Stomach (tissue), 4 donors: Measurements from ENCODE around the gene CINP.

Experiments used
- POLR2A ChIP-seq, 4 donors: fragments of 450-650 bp; IDR thresholded peaks; one replicate each; pipeline ENCODE4 v1.6.1; 2016; ENCODE audit warnings: antibody characterized with exemption in 4 of 4, control low read depth in 2 of 4, mild to moderate bottlenecking in 1 of 4, moderate library complexity in 1 of 4
- TF ChIP-seq, protein P1 (sequence below), 7 experiments: fragments of 450-650 bp in 4 of 7; fragments of 200-600 bp in 3 of 7; sonication (generic) in 3 of 7; IDR thresholded peaks; one replicate each; pipeline ENCODE4 v1.5.1; 2016 to 2019; ENCODE audit warnings: antibody characterized with exemption in 7 of 7, control low read depth in 2 of 7, mild to moderate bottlenecking in 1 of 7

DNA sequence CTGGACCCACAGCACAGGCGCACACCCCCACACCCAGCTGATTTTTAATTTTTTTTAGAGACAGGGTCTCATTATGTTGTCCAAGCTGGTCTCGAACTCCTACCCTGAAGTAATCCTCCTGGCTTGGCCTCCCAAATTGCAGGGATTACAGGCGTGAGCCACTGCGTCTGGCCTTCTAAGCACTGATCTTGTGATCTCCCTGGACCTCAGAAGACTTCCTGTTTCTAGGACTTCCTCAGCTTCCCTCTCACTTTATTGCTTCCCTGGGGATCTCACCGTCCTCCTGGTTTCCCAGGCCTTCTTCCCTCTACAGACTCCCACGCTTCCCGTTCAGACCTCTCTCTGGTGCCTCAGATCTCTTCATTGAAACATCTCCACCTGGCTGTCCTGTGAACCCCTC, 29.3 kb downstream of the CINP start:
- TF ChIP-seq, protein P1, sequence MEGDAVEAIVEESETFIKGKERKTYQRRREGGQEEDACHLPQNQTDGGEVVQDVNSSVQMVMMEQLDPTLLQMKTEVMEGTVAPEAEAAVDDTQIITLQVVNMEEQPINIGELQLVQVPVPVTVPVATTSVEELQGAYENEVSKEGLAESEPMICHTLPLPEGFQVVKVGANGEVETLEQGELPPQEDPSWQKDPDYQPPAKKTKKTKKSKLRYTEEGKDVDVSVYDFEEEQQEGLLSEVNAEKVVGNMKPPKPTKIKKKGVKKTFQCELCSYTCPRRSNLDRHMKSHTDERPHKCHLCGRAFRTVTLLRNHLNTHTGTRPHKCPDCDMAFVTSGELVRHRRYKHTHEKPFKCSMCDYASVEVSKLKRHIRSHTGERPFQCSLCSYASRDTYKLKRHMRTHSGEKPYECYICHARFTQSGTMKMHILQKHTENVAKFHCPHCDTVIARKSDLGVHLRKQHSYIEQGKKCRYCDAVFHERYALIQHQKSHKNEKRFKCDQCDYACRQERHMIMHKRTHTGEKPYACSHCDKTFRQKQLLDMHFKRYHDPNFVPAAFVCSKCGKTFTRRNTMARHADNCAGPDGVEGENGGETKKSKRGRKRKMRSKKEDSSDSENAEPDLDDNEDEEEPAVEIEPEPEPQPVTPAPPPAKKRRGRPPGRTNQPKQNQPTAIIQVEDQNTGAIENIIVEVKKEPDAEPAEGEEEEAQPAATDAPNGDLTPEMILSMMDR (IDR thresholded peaks at IDR 0.05), result no peak
- no peak for TF ChIP-seq POLR2A (IDR thresholded peaks at IDR 0.05)
